NCI-H1694 treated with DMSO at 0.1 percent for 48 hours (cell line): Measurements from ENCODE around the gene NELFCD.
A peak's percentile ranks its signal among the peaks of the same experiment; 100 is the strongest.
"Not testable (repeated sequence)": the region's sequence is repeated elsewhere in the genome, so short reads cannot be mapped to it uniquely, and the experiment has no call there.

Source experiments
- DNase-seq: peaks from one replicate; lab custom pipeline; 2025; lab: John Stamatoyannopoulos, UW

The NELFCD gene

DNA sequence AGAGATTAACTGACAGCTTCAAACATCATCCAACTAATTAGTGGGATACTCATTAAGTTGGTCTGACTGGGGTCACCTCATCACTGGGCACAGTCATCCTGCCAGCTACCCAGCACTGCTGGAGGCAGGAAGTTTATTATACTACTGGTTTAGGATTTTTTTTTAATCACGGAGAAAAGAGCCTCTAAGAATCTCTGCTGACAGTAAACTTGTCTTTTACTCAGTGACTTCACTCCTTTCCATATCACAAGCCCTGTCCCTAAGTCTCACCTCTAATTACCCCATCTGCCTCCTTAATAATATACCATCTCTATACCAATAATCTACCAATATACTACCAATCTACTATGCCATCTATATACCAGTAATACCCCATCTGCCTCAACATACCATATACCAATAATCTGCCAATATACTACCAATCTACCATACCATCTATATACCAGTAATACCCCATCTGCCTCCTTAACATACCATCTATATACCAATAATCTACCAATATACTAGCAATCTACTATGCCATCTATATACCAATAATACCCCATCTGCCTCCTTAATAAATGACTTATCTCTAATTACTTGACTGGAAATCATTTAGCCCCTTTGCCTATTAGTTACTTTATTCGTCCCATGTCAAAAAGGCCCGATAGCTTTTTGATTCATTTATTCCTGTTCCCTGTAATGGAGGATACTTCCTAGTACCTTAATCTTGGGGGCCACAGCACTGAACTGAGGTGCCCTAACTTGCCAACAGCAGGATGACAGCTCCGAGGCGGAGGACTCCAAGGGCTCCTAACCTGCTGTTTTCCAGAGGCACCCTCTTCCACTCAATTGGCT, 46.1 kb downstream of the NELFCD start:
- DNase-seq = no peak

GRCh38 chr20:59027741-59028320, 46.8 kb downstream of the NELFCD start:
- DNase-seq = no peak

- DNase-seq = no peak
Measured at GRCh38 chr20:59028812-59029211, 47.8 kb downstream of the NELFCD start.

GRCh38 chr20:59030911-59031563, 50.0 kb downstream of the NELFCD start:
- DNase-seq = no peak

DNA sequence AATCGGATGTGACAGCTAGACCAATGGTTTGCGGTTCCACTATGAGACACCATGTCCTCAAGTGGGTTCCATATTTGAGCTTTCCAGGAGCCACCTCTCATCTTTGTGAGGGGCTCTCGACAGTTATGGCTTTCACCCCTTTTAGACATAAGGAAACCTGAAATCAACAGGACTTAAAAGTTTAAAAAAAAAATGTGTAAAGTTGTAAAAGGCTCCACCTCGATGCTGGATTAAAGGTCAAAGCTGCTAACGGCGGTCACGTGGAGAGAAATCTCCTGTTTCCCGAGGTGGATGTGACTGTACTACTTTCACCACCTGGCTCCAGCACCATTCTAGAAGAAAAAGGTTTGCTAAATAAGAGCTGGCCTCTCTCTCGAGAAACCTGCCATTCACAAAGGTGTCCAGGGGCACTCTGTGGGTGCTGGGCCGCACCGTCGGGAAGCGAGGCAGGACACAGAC, 50.5 kb downstream of the NELFCD start:
- DNase-seq = no peak

DNA sequence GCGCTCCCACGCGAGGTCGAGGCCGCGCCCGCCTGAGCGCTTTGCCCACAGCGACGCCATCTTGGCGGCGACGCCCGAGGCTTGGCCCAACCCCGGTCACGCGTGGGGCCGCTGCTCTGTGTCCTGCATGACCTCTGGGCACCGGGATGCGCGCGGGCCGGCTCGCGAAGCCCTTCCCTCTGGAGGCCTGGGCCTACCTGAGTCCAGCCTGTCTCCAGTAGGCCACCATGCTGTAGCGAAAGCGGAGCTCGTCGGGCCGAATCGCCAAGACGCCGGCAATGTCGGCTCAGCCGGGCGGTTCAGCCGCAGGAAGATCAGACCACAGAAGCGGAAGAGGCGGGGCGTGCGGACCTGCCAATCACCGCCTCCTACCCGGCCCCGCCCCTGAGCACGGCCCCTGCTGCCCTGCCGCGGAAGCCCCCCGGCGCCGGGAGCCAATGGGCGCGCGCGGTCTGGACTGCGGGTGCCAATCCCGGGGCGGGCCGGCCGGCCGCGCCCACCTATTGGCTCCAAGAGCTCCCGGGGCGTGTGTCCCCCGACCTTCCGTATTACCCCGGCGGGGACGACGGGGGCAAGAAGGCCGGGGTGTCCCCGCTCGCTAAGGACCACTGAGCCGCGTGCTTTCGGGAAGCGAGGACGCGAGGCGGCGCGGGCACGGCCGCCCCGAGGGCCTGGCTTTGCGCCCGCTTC, 51.1 kb downstream of the NELFCD start, which contains the start of gene ATP5F1E:
Gene ATP5F1E (minus strand): TSS at position 313 of the 690 bp plus-strand sequence. CDS start 84 bp downstream, at position 229.
- DNase-seq = peak; percentile 89

DNA sequence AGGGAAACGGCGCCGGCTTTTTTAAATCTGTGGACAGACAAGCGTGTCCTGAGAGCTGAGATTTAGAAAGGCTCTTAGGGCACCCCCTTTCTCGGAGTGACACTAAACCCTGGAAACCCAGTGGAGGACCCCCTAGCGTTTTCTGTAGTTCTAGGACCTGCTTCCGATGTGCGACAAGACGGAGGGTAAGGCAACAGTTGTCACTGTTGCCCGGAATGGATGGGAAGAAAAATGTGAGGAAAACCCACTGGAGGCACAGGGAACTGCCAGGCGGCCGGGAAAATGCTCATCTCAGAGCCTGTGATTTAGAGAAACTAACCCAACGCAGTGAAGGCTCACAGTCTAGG, 51.6 kb downstream of the NELFCD start:
- DNase-seq = peak; percentile 57

GRCh38 chr20:59033093-59033492, 52.0 kb downstream of the NELFCD start:
- no peak for DNase-seq

GRCh38 chr20:59033616-59034165, 52.6 kb downstream of the NELFCD start:
- no peak for DNase-seq

- DNase-seq = no peak
Measured at GRCh38 chr20:59035381-59035780, 54.3 kb downstream of the NELFCD start.

- DNase-seq = no peak
Measured at GRCh38 chr20:59037386-59037785, 56.3 kb downstream of the NELFCD start.

- DNase-seq = no peak
Measured at GRCh38 chr20:59039233-59039632, 58.2 kb downstream of the NELFCD start.

DNA sequence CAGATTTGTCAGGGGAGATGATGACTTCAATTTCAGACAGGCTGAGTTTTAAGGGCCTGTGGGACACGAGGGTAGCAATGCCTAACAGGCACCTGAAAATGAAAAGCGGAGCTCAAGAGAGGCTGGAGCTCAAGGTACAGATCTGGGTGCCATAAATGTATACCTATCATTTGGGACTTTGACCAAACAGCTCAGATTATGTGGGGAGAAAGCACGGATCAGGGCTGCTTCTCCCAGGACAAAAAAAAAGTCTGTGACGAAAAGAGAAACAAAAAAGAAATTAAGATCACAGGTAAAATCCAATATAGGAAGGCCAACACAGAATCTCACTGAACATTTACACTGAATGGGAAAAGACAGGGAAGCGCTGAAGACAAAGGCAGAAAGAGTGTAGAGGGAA, 59.6 kb downstream of the NELFCD start:
- no peak for DNase-seq

GRCh38 chr20:59041487-59041886, 60.4 kb downstream of the NELFCD start:
- DNase-seq = not testable (repeated sequence)

- DNase-seq = no peak
Measured at GRCh38 chr20:59042151-59042795, 61.2 kb downstream of the NELFCD start, which contains the start of gene PRELID3B. TSS of gene PRELID3B (minus strand) at chr20:59042786. CDS start at chr20:59042730, 56 bp downstream.

DNA sequence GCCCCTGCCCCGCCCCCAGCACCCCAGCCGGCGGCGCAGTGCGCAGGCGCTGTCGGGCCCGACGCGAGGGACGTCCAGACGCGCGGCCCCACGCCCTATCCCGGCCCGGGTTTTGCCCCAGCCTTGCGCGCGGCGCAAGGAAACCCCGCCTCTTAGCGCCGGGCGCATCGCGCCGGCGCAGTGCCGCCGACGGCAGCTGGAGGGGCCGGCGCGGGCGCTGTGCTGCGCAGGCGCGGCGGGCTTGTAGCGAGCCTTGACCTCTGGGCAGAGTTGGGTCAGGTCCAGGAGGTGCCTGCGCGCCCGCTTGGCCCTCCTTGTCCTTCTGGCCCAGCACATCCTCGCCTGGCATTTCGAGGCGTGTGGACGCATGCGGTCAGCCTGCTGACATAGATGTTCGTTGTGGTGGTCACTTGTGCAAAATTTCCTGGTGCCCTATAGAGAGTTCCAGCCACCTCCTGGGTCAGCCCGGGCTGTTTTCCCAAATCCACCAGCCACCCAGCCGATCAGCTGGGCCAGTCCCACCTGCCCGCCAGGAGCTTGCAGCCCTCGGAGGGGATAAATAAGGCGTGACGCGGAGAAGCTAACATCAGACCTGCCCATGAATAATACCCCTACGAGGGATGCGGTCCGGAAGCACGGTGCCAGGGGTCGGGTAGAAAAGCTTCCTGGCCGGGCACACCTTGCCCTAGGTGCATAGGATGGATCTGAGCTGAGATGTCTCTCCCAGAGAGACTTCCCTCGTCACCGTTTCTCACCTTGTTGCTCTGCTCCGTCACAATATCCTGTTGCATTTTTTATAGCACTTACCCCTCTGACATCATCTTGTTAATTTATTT, 62.0 kb downstream of the NELFCD start:
- peak; percentile 75 for DNase-seq

- no peak for DNase-seq
Measured at GRCh38 chr20:59043698-59044097, 62.6 kb downstream of the NELFCD start.

- no peak for DNase-seq
Measured at GRCh38 chr20:59044295-59044694, 63.2 kb downstream of the NELFCD start.
